H4 (cell line): ENCODE results near the gene CCDC171. TPM values are rescaled to one million over a fixed set of nuclear protein-coding genes. Genes with fewer than 3 reads are reported as not detected.
"Not testable (repeated sequence)": the region's sequence is repeated elsewhere in the genome, so short reads cannot be mapped to it uniquely, and the experiment has no call there.

Experiments
- DNase-seq: peaks from one replicate; pipeline ENCODE4 v3.0.0-alpha.2; 2015; ENCODE audit warnings: low spot score
- total RNA-seq: library from RNA; depleted of rRNA; stranded (reverse); fragments of >200 nt; shearing (Covaris generic); gene quantifications from 2 replicates; pipeline ENCODE4 v1.2.3, GENCODE V29; 2014; rRNA removed

The CCDC171 gene
- 1.8 and 2.2 TPM in 2 replicates for total RNA-seq

GRCh38 chr9:15552636-15553527, at the start of gene CCDC171:
CCDC171 (plus strand) TSS chr9:15553043; CDS start chr9:15564089, 11,046 bp downstream.
- DNase-seq = peak; percentile 95

DNA sequence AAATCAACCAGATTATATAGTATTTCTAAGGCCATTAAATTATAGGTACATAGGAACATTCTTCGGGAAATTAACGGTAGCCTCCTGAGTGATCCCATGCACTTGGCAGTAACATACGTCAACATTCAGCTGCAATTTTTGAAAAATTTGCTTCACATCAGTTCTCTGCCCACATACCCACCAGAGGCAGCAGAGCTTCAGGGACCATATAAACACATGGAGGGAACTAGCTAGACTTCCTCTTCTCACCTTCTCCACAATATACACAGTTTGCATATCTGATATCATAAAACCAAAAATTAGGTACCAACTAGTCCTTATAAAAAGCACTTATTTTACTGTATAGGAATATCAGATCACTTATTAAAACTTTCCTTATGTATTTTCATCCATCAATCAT, 46.9 kb upstream of the CCDC171 start:
- DNase-seq = no peak

DNA sequence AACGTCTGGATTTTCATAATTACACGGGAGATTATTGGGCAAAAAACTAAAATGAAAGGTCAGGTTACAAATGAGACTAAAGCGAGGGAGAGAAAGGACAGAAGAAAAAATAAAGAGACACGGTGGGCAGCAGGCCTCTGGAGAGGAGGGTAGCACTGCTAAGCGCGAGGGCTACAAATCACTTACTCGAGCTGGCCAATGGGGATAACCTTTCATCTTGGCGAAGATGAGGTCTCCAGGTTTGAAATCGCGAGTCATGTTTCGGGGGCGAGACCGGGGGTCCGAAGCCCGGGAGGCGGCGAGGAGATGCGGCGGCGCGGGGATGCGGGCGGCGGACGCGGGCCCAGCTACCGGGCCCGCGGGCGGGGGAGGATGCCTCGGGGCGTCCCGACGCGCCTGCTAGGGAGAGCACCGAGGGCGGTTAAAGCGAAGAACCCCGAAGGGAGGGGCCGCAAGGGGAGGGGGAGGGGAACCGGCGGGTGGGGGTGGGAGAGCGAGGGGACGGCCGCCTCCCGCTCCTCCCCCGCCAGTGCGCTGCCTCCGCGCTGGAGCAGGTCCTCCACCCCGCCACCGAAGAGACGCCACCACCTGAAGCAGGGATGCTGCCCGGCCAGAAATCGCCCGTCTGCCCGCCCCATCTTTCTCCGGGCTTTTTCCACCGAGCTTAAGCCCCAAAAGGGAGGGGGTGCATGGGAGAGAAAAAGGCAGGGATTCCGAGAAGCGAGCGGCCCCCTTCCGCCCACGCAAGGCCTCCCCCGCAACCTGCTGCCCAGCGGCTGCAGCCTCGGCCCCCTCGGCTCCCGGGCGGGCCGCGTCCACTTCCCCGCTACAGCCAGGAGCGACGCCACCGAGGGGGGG, 42.7 kb upstream of the CCDC171 start:
- DNase-seq = no peak

- peak; percentile 69 for DNase-seq
Measured at GRCh38 chr9:15510789-15511575, 41.9 kb upstream of the CCDC171 start, which contains the start of gene PSIP1. PSIP1 (minus strand) TSS chr9:15510970; CDS start chr9:15510188, 782 bp downstream.

DNA sequence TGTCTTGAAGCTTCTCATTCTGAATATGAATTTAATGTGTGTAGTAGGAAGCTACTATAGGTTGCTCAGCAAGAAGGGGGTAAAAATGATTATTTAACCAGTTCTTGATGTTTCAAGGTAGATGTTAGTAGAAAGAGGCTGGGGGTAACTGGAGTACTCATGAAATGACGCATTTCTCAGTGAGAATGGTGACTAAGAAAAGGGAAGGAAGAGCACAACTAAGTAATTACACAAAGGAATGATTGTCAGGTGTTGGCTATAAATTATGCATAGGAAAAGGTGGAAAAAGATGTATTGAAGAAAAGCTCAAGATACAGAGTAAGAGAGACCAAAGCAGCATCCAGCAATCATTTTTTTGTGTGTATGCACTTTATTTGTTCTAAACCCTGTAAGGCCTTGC, 40.6 kb upstream of the CCDC171 start:
- DNase-seq = no peak

DNA sequence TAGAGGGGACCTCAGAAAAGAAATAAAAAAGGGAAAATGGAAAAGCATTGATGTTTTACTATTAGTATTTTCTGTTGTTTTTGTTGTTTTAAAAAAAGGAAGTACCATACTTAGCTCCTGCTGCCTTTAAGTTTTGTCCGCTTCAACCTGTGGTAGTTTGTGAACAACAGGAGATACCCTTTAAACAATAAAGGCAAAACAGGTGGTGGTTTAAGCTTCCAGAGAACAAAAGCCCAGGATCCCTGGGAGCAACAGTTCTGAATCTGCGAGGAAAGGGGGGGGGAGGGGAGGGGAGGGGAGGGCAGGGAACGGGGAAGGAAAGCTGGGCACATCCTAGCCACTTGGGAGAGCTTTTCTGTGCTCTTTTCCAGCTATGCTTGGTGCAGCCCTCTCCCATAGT, 40.0 kb upstream of the CCDC171 start:
- no peak for DNase-seq

- DNase-seq = peak; percentile 43
Measured at GRCh38 chr9:15513335-15513734, 39.5 kb upstream of the CCDC171 start.

DNA sequence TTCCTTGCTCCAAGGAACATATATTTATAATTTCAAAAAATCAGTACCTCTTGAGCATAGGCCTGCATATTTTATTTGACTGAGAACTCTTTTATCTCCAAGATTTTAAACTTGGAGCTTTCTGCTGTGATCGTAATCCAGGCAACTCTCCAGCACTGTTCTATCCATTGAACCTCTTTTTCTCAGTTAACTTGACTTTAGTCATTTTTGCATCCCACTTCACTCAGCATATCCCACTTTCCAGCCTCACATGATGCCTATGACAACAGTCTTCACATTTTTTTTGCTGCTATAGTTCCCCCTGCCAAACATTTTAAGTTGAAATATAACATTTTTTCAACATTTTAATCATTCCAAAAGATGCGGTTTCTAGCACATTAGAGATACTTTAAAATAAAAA, 33.0 kb upstream of the CCDC171 start:
- DNase-seq = no peak

DNA sequence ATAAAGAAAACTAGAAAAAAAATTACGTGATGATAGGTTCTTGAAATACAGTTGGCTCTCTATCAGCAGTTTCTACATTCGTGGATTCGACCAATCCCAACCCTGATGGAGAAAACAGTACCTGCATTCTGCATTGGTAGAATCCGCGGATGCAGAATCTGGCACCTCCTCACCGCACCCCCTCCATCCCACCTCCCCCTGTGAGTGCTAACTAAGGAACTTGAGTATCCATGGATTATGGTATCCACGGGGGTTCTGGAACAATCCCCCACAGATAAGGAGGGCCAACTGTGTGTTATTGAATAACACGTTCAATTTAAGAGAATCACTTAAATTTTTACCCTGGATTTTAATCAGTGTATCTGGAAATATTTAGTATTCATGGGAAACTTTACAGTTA, 31.6 kb upstream of the CCDC171 start:
- DNase-seq = no peak

DNA sequence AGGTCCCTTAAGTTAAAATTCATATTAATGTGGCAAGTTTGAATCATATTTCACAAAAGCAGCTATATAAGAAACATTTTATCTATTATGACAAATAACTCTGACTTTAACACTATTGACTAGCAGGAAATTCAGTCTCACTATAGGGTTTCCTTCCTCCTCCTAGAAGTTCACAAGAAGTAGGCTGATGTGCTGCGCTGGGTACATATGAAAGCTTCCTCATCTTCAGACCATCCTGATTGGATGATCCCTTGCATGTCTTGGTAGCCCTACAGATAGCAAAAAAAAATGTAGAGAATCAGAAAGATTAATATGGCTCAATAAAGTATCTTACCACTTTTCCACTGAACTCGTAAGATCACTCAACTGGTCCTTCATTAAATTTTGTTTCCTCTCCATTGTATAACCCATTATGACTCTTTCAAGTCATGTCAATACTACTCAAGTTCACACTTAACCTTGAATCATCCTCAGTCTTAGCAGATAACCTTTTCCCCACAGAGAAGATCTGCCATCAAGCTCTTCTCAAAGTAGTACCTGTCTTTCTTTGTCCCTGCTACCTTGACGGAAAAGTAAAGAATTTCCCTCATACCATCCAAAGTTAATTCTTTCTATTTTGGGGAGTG, 30.6 kb upstream of the CCDC171 start:
- no peak for DNase-seq

DNA sequence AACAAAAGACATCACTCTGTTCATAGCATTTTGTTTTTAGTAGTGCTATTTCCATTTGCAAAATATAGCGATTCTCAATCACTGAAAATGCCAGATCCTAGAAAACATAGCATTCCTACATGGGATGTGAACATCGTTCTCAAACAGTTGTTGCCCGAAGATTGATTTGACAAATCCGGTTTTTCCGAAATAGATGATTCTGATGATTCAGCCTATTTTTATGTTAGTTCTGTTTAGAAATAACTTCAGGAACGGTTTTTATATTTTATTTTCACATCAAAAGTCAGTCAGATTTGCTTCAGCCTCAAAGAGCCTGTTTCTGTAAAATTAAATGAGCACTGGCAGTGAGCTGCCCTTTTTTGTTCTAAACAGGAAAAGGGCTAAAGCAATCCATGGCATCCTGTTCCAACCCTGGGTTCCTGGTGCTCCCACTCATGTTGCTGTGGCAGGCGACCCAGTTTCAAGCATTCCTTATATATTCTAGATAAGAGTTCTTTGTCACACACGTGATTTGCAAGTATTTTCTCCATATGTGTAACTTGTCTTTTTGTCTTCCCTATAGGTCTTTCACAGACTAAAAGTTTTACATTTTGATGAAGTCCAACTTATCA, 27.9 kb upstream of the CCDC171 start:
- no peak for DNase-seq

- DNase-seq = no peak
Measured at GRCh38 chr9:15525958-15526357, 26.9 kb upstream of the CCDC171 start.

DNA sequence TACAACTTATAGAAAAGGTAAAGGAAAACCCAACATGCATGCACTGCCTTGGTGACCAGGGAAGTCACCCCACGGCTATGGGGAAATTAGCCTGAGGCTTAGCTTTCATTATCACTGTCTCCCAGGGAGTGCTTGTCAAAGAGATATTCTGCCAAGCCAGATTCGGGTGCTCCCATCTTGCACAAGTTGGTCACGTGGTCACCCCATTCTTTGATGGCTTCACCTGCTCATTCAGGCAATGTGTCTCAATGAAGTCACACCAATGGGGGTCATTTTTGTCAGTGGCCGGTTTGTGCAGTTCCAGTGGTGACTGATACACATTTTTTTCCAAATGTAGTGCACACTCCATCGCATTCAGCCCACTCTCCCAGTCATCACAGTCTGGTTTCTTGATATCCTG, 25.8 kb upstream of the CCDC171 start:
- DNase-seq = not testable (repeated sequence)

GRCh38 chr9:15529566-15530324, 23.1 kb upstream of the CCDC171 start:
- DNase-seq = no peak

DNA sequence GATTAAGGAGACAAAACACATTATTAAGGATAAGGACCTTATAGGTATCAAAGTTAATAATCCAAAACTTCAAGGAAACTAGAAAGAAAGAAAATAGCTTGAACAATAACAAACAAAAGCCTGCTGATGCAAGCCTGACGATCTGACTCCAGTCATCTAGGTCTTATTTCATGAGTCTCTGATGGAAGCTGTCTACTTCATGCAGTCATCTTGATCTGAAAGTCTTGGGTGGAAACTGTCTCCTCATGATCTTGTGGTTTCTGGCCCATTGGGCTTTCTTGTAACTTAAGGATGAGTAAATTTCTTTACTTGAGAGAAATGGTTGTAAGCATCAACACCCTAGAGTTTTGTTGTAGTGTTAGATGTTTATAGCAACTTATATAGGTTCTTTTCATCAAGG, 21.5 kb upstream of the CCDC171 start:
- no peak for DNase-seq

DNA sequence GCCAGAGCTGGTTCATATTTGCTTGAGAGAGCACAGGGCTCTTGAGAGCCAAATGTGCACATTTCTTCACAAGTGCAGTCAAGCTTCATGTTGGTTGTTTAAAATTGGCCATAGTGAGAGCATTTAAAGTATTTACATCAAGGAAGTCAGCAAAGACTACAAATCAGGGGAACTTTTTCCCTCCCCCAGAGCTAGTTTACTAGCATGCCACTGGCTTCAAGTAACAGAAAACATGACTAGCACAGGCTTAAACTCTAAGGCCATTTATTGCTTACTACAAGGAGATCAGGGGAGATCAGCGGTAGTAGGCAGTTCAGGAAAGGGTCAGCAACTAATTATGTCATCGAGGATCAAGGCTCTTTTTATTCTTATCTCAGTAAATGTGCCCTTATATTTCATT, 11.0 kb upstream of the CCDC171 start:
- no peak for DNase-seq

DNA sequence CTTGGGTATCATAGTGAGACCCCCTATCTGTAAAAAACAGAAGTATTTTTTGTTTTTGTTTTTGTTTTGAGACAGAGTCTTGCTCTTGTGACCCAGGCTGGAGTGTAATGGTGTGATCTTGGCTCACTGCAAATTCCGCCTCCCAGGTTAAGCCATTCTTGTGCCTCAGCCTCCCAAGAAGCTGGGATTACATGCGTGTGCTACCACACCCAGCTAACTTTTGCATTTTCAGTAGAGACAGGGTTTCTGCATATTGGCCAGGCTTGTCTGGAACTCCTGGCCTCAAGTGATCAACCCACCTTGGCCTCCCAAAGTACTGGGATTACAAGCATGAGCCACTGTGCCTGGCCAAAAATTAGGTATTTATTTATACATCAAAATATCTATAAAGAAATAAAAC, 10.2 kb upstream of the CCDC171 start:
- no peak for DNase-seq

GRCh38 chr9:15543047-15543813, 9.6 kb upstream of the CCDC171 start:
- no peak for DNase-seq

GRCh38 chr9:15549611-15550010, 3.2 kb upstream of the CCDC171 start:
- DNase-seq = no peak
